Calu3 (cell line): ENCODE data around the gene FAT2. TPM values are rescaled to one million over a fixed set of nuclear protein-coding genes. Genes with fewer than 3 reads are reported as not detected.

ENCODE experiments used
- BruUV-seq: library from RNA; stranded (reverse); fragments of 400-500 nt; replicated peaks from 2 replicates; lab custom pipeline; 2021; lab: Mats Ljungman, UMichigan
- CTCF ChIA-PET: fragments of 300-600 bp; sonication (Branson Sonifier 250); formaldehyde crosslinking; loops from one replicate; lab custom pipeline; 2022; ENCODE audit warnings: antibody characterized with exemption; lab: Charles Lee
- DNase-seq: peaks from one replicate; pipeline ENCODE4 v3.0.0; 2022
- H3K27ac Mint-ChIP-seq: one replicate; pipeline ENCODE4 v1.8.0; 2022; ENCODE audit warnings: mixed read lengths; ENCODE audit not compliant: unreplicated experiment
- H3K27me3 Mint-ChIP-seq: one replicate; pipeline ENCODE4 v1.8.0; 2022; ENCODE audit warnings: mixed read lengths; ENCODE audit not compliant: unreplicated experiment
- H3K36me3 Mint-ChIP-seq: one replicate; pipeline ENCODE4 v1.8.0; 2022; ENCODE audit warnings: mild to moderate bottlenecking, moderate library complexity, mixed read lengths; ENCODE audit not compliant: insufficient read depth, unreplicated experiment
- H3K4me1 Mint-ChIP-seq: one replicate; pipeline ENCODE4 v1.8.0; 2022; ENCODE audit warnings: mild to moderate bottlenecking, low read depth, mixed read lengths; ENCODE audit not compliant: unreplicated experiment
- H3K4me3 Mint-ChIP-seq: one replicate; pipeline ENCODE4 v1.8.0; 2022; ENCODE audit warnings: mild to moderate bottlenecking, low read depth, moderate library complexity, mixed read lengths; ENCODE audit not compliant: unreplicated experiment
- H3K9me3 Mint-ChIP-seq: one replicate; pipeline ENCODE4 v1.8.0; 2022; ENCODE audit warnings: low read depth, mixed read lengths; ENCODE audit not compliant: unreplicated experiment
- intact Hi-C: fragments of 100-400 bp; cut with micrococcal nuclease; formaldehyde crosslinking; loops from one replicate; pipeline ENCODE4 v1.10.0; 2022; ENCODE audit not compliant: unreplicated experiment
- total RNA-seq: library from RNA; stranded (reverse); gene quantifications from 2 replicates; pipeline ENCODE4 v1.2.3, GENCODE V29; 2022
- TF ChIP-seq, protein P1 (sequence below): fragments of 200-600 bp; IDR thresholded peaks from one replicate; pipeline ENCODE4 v1.8.0; 2022; ENCODE audit warnings: antibody characterized with exemption; ENCODE audit not compliant: unreplicated experiment

The FAT2 gene
- total RNA-seq, 1 experiment from 2014 or later, result not detected

DNA sequence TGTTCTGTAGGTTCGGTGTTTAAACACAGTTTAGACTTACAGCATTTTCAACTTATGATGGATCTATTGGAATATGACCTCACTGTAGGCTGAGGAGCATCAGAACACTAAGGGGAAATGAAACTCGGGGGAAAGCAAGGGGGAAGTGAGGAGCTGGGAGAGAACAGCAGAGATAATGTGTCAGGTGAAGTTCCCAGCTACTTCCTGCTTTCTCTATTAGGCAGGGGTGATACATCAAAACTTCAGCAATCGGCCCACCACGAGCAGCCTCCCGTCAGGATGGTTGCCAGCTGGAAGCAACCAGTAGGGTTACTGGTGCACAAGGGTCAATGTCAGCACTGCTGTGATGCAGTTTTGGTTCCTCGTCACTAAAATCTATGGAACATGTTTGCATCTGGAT, 34.3 kb downstream of the FAT2 start:
- DNase-seq, result no peak
- TF ChIP-seq, protein P1, sequence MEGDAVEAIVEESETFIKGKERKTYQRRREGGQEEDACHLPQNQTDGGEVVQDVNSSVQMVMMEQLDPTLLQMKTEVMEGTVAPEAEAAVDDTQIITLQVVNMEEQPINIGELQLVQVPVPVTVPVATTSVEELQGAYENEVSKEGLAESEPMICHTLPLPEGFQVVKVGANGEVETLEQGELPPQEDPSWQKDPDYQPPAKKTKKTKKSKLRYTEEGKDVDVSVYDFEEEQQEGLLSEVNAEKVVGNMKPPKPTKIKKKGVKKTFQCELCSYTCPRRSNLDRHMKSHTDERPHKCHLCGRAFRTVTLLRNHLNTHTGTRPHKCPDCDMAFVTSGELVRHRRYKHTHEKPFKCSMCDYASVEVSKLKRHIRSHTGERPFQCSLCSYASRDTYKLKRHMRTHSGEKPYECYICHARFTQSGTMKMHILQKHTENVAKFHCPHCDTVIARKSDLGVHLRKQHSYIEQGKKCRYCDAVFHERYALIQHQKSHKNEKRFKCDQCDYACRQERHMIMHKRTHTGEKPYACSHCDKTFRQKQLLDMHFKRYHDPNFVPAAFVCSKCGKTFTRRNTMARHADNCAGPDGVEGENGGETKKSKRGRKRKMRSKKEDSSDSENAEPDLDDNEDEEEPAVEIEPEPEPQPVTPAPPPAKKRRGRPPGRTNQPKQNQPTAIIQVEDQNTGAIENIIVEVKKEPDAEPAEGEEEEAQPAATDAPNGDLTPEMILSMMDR, result no peak
- no peaks in the 10 kb centered on the region for H3K9me3 Mint-ChIP-seq
- H3K36me3 Mint-ChIP-seq, result no peaks in the 10 kb centered on the region
- H3K27ac Mint-ChIP-seq, result no peak overlapping the region
- BruUV-seq, result no TSS peak
- CTCF ChIA-PET, result interaction anchor here (0.8 kb wide), 1 partner anchor 19 kb away, joined by 3 read pairs; no protein-coding TSS in a partner anchor
- peaks cover 20% of the 10 kb centered on the region for H3K27me3 Mint-ChIP-seq
- no peaks in the 10 kb centered on the region for H3K4me1 Mint-ChIP-seq
- no peak overlapping the region for H3K4me3 Mint-ChIP-seq
- intact Hi-C loops, result no loop called here

DNA sequence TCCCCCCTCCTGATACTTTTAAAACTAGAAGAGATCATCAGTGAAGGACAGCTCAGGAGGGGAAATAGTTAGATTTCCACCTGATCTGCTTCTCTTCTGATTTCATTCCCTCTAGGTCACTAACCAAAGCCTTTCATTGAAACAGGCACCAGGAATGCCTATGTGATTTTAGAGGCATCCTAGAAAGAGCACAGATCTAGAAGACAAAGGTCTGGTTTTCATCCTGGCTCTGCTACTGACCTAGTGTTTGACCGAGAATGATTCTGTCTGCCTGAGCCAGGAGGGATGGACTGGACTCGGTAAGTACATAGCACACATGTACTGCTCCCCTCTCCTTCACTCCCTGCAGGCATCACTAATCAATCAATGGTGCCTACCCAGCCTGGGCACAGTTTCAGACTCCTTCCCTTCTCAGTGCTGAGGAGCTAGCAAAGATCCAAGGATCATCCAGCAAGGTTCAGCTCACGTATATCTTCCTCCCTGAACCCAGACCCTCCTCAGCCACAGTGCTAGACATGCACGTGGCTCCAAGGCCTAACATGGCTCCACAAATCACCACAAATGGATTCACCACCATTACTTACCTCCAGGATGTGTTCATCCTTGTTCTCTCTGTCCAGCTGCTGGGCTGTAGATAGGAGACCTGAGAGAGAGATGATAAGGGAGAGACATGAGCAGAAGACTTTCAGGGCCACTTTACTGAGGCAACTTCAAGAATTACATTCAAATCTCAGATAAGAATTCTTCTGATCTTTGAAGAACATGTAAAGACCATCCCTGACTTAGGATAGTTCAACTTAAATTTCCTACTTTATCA, 35.2 kb downstream of the FAT2 start:
- BruUV-seq, result no TSS peak
- Mint-ChIP-seq H3K27ac (no peak overlapping the region), H3K4me3 (no peak overlapping the region), H3K36me3 (no peaks in the 10 kb centered on the region), H3K27me3 (peaks cover 28% of the 10 kb centered on the region), H3K9me3 (no peaks in the 10 kb centered on the region), H3K4me1 (no peaks in the 10 kb centered on the region)
- intact Hi-C loops, result no loop called here
- TF ChIP-seq, protein P1, result no peak
- CTCF ChIA-PET, result no interaction called here
- DNase-seq, result no peak

DNA sequence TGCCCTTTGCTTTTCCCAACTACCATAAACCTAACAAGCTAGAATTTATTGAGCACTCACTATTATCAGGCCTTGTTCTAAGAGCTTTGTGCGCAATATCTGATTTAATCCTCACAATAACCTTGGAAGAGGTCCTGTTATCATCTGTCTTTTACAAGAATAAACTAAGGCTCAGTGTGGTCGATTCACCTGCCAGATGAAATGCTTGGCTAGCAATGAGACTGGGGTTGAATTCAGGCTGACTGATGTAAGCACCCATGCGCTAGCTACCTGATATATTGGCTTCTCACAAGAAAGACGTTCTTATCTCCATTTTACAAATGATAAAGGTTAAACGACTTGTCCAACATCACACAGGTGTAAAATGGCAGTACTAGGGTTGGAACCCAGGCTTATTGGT, 37.4 kb downstream of the FAT2 start:
- no peaks in the 10 kb centered on the region for H3K9me3 Mint-ChIP-seq
- no peak overlapping the region for H3K27ac Mint-ChIP-seq
- H3K4me1 Mint-ChIP-seq, result no peaks in the 10 kb centered on the region
- peaks cover 48% of the 10 kb centered on the region for H3K27me3 Mint-ChIP-seq
- TF ChIP-seq, protein P1, result no peak
- no peak overlapping the region for H3K4me3 Mint-ChIP-seq
- no TSS peak for BruUV-seq
- no peak for DNase-seq
- no peaks in the 10 kb centered on the region for H3K36me3 Mint-ChIP-seq
- CTCF ChIA-PET, result no interaction called here
- intact Hi-C loops, result no loop called here

DNA sequence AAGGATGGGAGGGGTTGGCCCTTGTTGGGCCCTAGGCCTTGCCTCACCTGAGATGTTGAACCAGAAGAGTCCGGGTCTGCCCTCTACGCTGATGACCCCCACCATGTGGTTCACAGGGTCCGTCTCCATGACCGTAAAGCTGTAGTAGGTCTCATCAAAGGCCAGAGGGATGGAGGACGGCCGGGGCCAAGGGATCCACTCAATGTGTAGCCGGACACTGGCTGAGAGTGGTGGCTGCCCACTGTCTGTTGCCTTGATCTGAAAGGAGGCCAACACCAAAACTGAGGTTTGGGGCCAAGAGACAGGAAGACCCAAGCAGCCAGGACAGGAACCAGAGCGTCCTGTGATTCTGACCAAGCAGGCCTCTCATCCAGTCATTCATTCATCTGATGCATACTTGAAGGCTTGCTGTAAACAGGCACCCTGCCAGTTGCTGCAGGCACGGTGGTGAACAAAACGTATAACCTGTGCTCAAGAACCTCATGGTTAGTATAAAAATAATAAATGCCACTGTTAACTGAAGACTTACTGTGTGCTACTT, 37.9 kb downstream of the FAT2 start:
- no peak for DNase-seq
- H3K4me3 Mint-ChIP-seq, result no peak overlapping the region
- BruUV-seq, result no TSS peak
- H3K9me3 Mint-ChIP-seq, result no peaks in the 10 kb centered on the region
- TF ChIP-seq, protein P1, result no peak
- peaks cover 48% of the 10 kb centered on the region for H3K27me3 Mint-ChIP-seq
- H3K27ac Mint-ChIP-seq, result no peak overlapping the region
- CTCF ChIA-PET, result no interaction called here
- no peaks in the 10 kb centered on the region for H3K4me1 Mint-ChIP-seq
- no peaks in the 10 kb centered on the region for H3K36me3 Mint-ChIP-seq
- intact Hi-C loops, result no loop called here
